Cerebellar cortex (tissue), 1 donor: Measurements from ENCODE around the gene OR51I2.

ENCODE experiments used
- DNase-seq: peaks from one replicate; pipeline ENCODE4 v3.0.0-alpha.2; 2015; ENCODE audit warnings: low spot score

The OR51I2 gene

GRCh38 chr11:5505363-5506048 lies 56.4 kb downstream of the OR51I2 start:
- DNase-seq, result no peak
